ENCODE measurements around the gene RAC2. TPM values are rescaled to one million over a fixed set of nuclear protein-coding genes. Genes with fewer than 3 reads are reported as not detected.

The RAC2 gene
- total RNA-seq, 2 experiments from 2014 or later: 728 to 759 TPM

- DNase-seq: peak; percentile 75
- H3K27me3 Mint-ChIP-seq (ENCODE audit: low read depth): no peaks in the 10 kb centered on the region
- H3K36me3 Mint-ChIP-seq (ENCODE audit: low read depth): no peaks in the 10 kb centered on the region
- no peak overlapping the region for H3K27ac Mint-ChIP-seq
- CTCF ChIA-PET: interaction anchor here (0.6 to 5.4 kb wide), 42 partner anchors 9 to 322 kb away, joined by 3 to 220 read pairs (median 6); partner anchors contain the start of genes CYTH4, MFNG and RAC2
- peaks cover 34% of the 10 kb centered on the region for H3K4me1 Mint-ChIP-seq (ENCODE audit: low read depth)
- H3K4me3 Mint-ChIP-seq: no peak overlapping the region
- H3K9me3 Mint-ChIP-seq: peaks cover 11% of the 10 kb centered on the region
- intact Hi-C loops (cut with micrococcal nuclease): loop anchor here (1.0 to 2.0 kb wide), 6 partner anchors 23 to 275 kb away; no protein-coding TSS in a partner anchor
Observed at GRCh38 chr22:37260901-37261336, 16.9 kb upstream of the RAC2 start.

- H3K36me3 Mint-ChIP-seq (ENCODE audit: low read depth): no peaks in the 10 kb centered on the region
- CTCF ChIA-PET: interaction anchor here (0.6 to 5.4 kb wide), 48 partner anchors 9 to 307 kb away, joined by 3 to 220 read pairs (median 6); partner anchors contain the start of genes CYTH4, MFNG and RAC2
- DNase-seq: no peak
- H3K9me3 Mint-ChIP-seq: peaks cover 11% of the 10 kb centered on the region
- no peak overlapping the region for H3K4me3 Mint-ChIP-seq
- no peaks in the 10 kb centered on the region for H3K27me3 Mint-ChIP-seq (ENCODE audit: low read depth)
- H3K27ac Mint-ChIP-seq: no peak overlapping the region
- peaks cover 39% of the 10 kb centered on the region for H3K4me1 Mint-ChIP-seq (ENCODE audit: low read depth)
- intact Hi-C loops (cut with micrococcal nuclease): loop anchor here (1.0 to 2.0 kb wide), 4 partner anchors 61 to 274 kb away; no protein-coding TSS in a partner anchor
Observed at GRCh38 chr22:37260155-37260795, 16.2 kb upstream of the RAC2 start.

GRCh38 chr22:37259540-37260029 is 15.5 kb upstream of the RAC2 start:
- Mint-ChIP-seq H3K27me3 (ENCODE audit: low read depth) (no peaks in the 10 kb centered on the region), H3K36me3 (ENCODE audit: low read depth) (no peaks in the 10 kb centered on the region), H3K4me3 (peak overlapping the region; percentile 23), H3K27ac (peak overlapping the region; percentile 17), H3K9me3 (peaks cover 8% of the 10 kb centered on the region), H3K4me1 (ENCODE audit: low read depth) (peaks cover 45% of the 10 kb centered on the region)
- CTCF ChIA-PET: interaction anchor here (0.7 to 5.4 kb wide), 37 partner anchors 8 to 447 kb away, joined by 3 to 220 read pairs (median 5); partner anchors contain the start of genes CYTH4, MFNG and RAC2
- peak; percentile 64 for DNase-seq
- intact Hi-C loops (cut with micrococcal nuclease): loop anchor here (1.0 to 2.0 kb wide), 5 partner anchors 15 to 273 kb away; partner anchors contain the start of gene RAC2

GRCh38 chr22:37258753-37259401 is 14.8 kb upstream of the RAC2 start:
- Mint-ChIP-seq H3K9me3 (peaks cover 3% of the 10 kb centered on the region), H3K4me3 (no peak overlapping the region), H3K27ac (no peak overlapping the region), H3K36me3 (ENCODE audit: low read depth) (no peaks in the 10 kb centered on the region), H3K27me3 (ENCODE audit: low read depth) (no peaks in the 10 kb centered on the region), H3K4me1 (ENCODE audit: low read depth) (peaks cover 48% of the 10 kb centered on the region)
- DNase-seq: no peak
- intact Hi-C loops (cut with micrococcal nuclease): loop anchor here (1.0 kb wide), 1 partner anchor 15 kb away; the partner anchor contains the start of gene RAC2
- CTCF ChIA-PET: interaction anchor here (0.7 to 5.4 kb wide), 29 partner anchors 8 to 447 kb away, joined by 3 to 220 read pairs (median 5); partner anchors contain the start of genes CYTH4 and RAC2

GRCh38 chr22:37258005-37258752 is 14.1 kb upstream of the RAC2 start:
- Mint-ChIP-seq H3K27ac (peak overlapping the region; percentile 38), H3K9me3 (no peaks in the 10 kb centered on the region), H3K4me3 (no peak overlapping the region), H3K4me1 (ENCODE audit: low read depth) (peaks cover 48% of the 10 kb centered on the region), H3K27me3 (ENCODE audit: low read depth) (no peaks in the 10 kb centered on the region), H3K36me3 (ENCODE audit: low read depth) (no peaks in the 10 kb centered on the region)
- intact Hi-C loops (cut with micrococcal nuclease): no loop called here
- DNase-seq: no peak
- CTCF ChIA-PET: interaction anchor here (1.0 to 5.4 kb wide), 9 partner anchors 8 to 214 kb away, joined by 3 to 220 read pairs (median 5); partner anchors contain the start of gene RAC2

GRCh38 chr22:37256075-37256726 is 12.1 kb upstream of the RAC2 start:
- no peak for DNase-seq
- H3K27ac Mint-ChIP-seq: no peak overlapping the region
- no peaks in the 10 kb centered on the region for H3K36me3 Mint-ChIP-seq (ENCODE audit: low read depth)
- no peaks in the 10 kb centered on the region for H3K9me3 Mint-ChIP-seq
- CTCF ChIA-PET: interaction anchor here (0.7 to 1.2 kb wide), 4 partner anchors 11 to 37 kb away, joined by 3 read pairs; no protein-coding TSS in a partner anchor
- peaks cover 48% of the 10 kb centered on the region for H3K4me1 Mint-ChIP-seq (ENCODE audit: low read depth)
- intact Hi-C loops (cut with micrococcal nuclease): no loop called here
- no peak overlapping the region for H3K4me3 Mint-ChIP-seq
- no peaks in the 10 kb centered on the region for H3K27me3 Mint-ChIP-seq (ENCODE audit: low read depth)

GRCh38 chr22:37255558-37256006 is 11.5 kb upstream of the RAC2 start:
- intact Hi-C loops (cut with micrococcal nuclease): loop anchor here (1.0 kb wide), 1 partner anchor 11 kb away; the partner anchor contains the start of gene RAC2

GRCh38 chr22:37254867-37255233 is 10.8 kb upstream of the RAC2 start:
- DNase-seq: no peak
- H3K27ac Mint-ChIP-seq: no peak overlapping the region
- no peaks in the 10 kb centered on the region for H3K9me3 Mint-ChIP-seq
- CTCF ChIA-PET: interaction anchor here (1.0 kb wide), 1 partner anchor 10 kb away, joined by 3 read pairs; no protein-coding TSS in a partner anchor
- intact Hi-C loops (cut with micrococcal nuclease): loop anchor here (1.0 kb wide), 1 partner anchor 11 kb away; the partner anchor contains the start of gene RAC2
- no peak overlapping the region for H3K4me3 Mint-ChIP-seq
- peaks cover 41% of the 10 kb centered on the region for H3K4me1 Mint-ChIP-seq (ENCODE audit: low read depth)
- H3K27me3 Mint-ChIP-seq (ENCODE audit: low read depth): no peaks in the 10 kb centered on the region
- H3K36me3 Mint-ChIP-seq (ENCODE audit: low read depth): no peaks in the 10 kb centered on the region

More at GRCh38 chr22:37255558-37256006, 11.5 kb upstream of the RAC2 start:
- Mint-ChIP-seq H3K27ac (no peak overlapping the region), H3K36me3 (ENCODE audit: low read depth) (no peaks in the 10 kb centered on the region), H3K4me1 (ENCODE audit: low read depth) (peaks cover 43% of the 10 kb centered on the region), H3K4me3 (no peak overlapping the region), H3K27me3 (ENCODE audit: low read depth) (no peaks in the 10 kb centered on the region), H3K9me3 (no peaks in the 10 kb centered on the region)
- CTCF ChIA-PET: interaction anchor here (0.7 to 1.2 kb wide), 4 partner anchors 10 to 16 kb away, joined by 3 read pairs; no protein-coding TSS in a partner anchor
- no peak for DNase-seq

- no peaks in the 10 kb centered on the region for H3K9me3 Mint-ChIP-seq
- no peaks in the 10 kb centered on the region for H3K27me3 Mint-ChIP-seq (ENCODE audit: low read depth)
- intact Hi-C loops (cut with micrococcal nuclease): no loop called here
- H3K4me3 Mint-ChIP-seq: no peak overlapping the region
- CTCF ChIA-PET: interaction anchor here (1.0 kb wide), 1 partner anchor 9 kb away, joined by 3 read pairs; no protein-coding TSS in a partner anchor
- peaks cover 36% of the 10 kb centered on the region for H3K4me1 Mint-ChIP-seq (ENCODE audit: low read depth)
- no peak overlapping the region for H3K27ac Mint-ChIP-seq
- DNase-seq: no peak
- H3K36me3 Mint-ChIP-seq (ENCODE audit: low read depth): no peaks in the 10 kb centered on the region
Observed at GRCh38 chr22:37254209-37254866, 10.3 kb upstream of the RAC2 start.

GRCh38 chr22:37253126-37253660 is 9.1 kb upstream of the RAC2 start:
- CTCF ChIA-PET: interaction anchor here (17.7 kb wide), 1 partner anchor 7 kb away, joined by 220 read pairs; no protein-coding TSS in a partner anchor
- no peaks in the 10 kb centered on the region for H3K9me3 Mint-ChIP-seq
- H3K27me3 Mint-ChIP-seq (ENCODE audit: low read depth): no peaks in the 10 kb centered on the region
- intact Hi-C loops (cut with micrococcal nuclease): no loop called here
- no peak overlapping the region for H3K4me3 Mint-ChIP-seq
- peaks cover 29% of the 10 kb centered on the region for H3K4me1 Mint-ChIP-seq (ENCODE audit: low read depth)
- DNase-seq: no peak
- H3K27ac Mint-ChIP-seq: no peak overlapping the region
- no peaks in the 10 kb centered on the region for H3K36me3 Mint-ChIP-seq (ENCODE audit: low read depth)

All from activated naive CD4-positive, alpha-beta T cell treated with anti-CD3 and anti-CD28 coated beads for 36 hours (primary cell).